ENCODE results near the gene PIK3AP1.
A peak's percentile ranks its signal among the peaks of the same experiment; 100 is the strongest.
"Not testable (repeated sequence)": the region's sequence is repeated elsewhere in the genome, so short reads cannot be mapped to it uniquely, and the experiment has no call there.

Gene PIK3AP1

GRCh38 chr10:96721207-96721572 lies 876 bp upstream of the PIK3AP1 start:
- DNase-seq: no peak

GRCh38 chr10:96719850-96720421 lies 378 bp downstream of the PIK3AP1 start:
- peak; percentile 31 for DNase-seq

- no peak for DNase-seq
Observed at GRCh38 chr10:96719200-96719599, 1.1 kb downstream of the PIK3AP1 start.

- DNase-seq: no peak
Observed at GRCh38 chr10:96718304-96718990, 1.9 kb downstream of the PIK3AP1 start.

GRCh38 chr10:96716390-96716789 lies 3.9 kb downstream of the PIK3AP1 start:
- DNase-seq: no peak

GRCh38 chr10:96714746-96715255 lies 5.5 kb downstream of the PIK3AP1 start:
- DNase-seq: no peak

- no peak for DNase-seq
Observed at GRCh38 chr10:96714031-96714590, 6.2 kb downstream of the PIK3AP1 start.

GRCh38 chr10:96712662-96713271 lies 7.5 kb downstream of the PIK3AP1 start:
- DNase-seq: no peak

- DNase-seq: no peak
Observed at GRCh38 chr10:96711048-96711728, 9.1 kb downstream of the PIK3AP1 start.

GRCh38 chr10:96709525-96709924 lies 10.8 kb downstream of the PIK3AP1 start:
- no peak for DNase-seq

GRCh38 chr10:96708996-96709395 lies 11.3 kb downstream of the PIK3AP1 start:
- DNase-seq: no peak

GRCh38 chr10:96708456-96708855 lies 11.9 kb downstream of the PIK3AP1 start:
- DNase-seq: no peak

- DNase-seq: no peak
Observed at GRCh38 chr10:96706331-96706853, 13.9 kb downstream of the PIK3AP1 start.

GRCh38 chr10:96705134-96705533 lies 15.2 kb downstream of the PIK3AP1 start:
- no peak for DNase-seq

GRCh38 chr10:96704563-96704962 lies 15.8 kb downstream of the PIK3AP1 start:
- DNase-seq: no peak

GRCh38 chr10:96703358-96703757 lies 17.0 kb downstream of the PIK3AP1 start:
- DNase-seq: no peak

GRCh38 chr10:96701265-96701664 lies 19.0 kb downstream of the PIK3AP1 start:
- DNase-seq: no peak

- DNase-seq: no peak
Observed at GRCh38 chr10:96700374-96701099, 19.8 kb downstream of the PIK3AP1 start.

GRCh38 chr10:96699613-96700012 lies 20.7 kb downstream of the PIK3AP1 start:
- DNase-seq: no peak

GRCh38 chr10:96698305-96698704 lies 22.0 kb downstream of the PIK3AP1 start:
- not testable (repeated sequence) for DNase-seq

GRCh38 chr10:96697438-96697837 lies 22.9 kb downstream of the PIK3AP1 start:
- DNase-seq: no peak

GRCh38 chr10:96696845-96697425 lies 23.4 kb downstream of the PIK3AP1 start:
- DNase-seq: no peak
